ENCODE results near the gene KIRREL3. TPM values are rescaled to one million over a fixed set of nuclear protein-coding genes. Genes with fewer than 3 reads are reported as not detected.

KIRREL3 gene
- total RNA-seq, 2 experiments from 2014 or later: not detected

DNA sequence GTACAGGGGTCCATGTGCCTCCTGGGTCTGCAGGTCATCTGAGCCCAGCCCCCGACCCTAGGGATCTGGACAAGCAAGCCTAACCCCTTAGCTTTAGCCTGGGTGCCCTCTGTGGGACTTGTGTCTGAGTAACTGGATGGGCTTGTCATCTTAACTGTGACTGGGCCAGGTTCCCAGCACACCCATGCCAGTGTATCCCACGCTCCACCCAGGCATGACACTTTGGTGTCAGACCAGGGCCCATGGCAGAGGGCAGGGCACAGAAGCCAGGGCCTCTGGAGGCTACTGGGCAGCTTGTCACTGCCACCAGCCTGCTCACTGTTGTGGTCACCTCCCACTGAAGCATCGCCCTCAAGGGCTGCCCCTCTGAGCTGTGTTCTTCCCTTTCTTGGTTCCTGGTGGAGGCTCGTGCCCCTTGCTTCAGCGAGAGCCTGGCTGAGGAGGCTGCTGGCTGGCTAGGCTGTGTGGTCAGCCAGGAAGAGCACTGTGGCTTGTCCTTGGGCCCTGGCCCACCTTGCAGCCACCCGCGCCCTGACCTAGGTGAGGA is 564.3 kb downstream of the KIRREL3 start:
- H3K27ac Mint-ChIP-seq: no peak overlapping the region
- H3K27me3 Mint-ChIP-seq: peaks cover 5% of the 10 kb centered on the region
- no peak overlapping the region for H3K4me3 Mint-ChIP-seq
- ChIA-PET CTCF (no interaction called here), POLR2A (no interaction called here)
- H3K9me3 Mint-ChIP-seq: no peaks in the 10 kb centered on the region
- no peak for DNase-seq
- no peaks in the 10 kb centered on the region for H3K36me3 Mint-ChIP-seq (ENCODE audit: low read depth)
- peaks cover 4% of the 10 kb centered on the region for H3K4me1 Mint-ChIP-seq

DNA sequence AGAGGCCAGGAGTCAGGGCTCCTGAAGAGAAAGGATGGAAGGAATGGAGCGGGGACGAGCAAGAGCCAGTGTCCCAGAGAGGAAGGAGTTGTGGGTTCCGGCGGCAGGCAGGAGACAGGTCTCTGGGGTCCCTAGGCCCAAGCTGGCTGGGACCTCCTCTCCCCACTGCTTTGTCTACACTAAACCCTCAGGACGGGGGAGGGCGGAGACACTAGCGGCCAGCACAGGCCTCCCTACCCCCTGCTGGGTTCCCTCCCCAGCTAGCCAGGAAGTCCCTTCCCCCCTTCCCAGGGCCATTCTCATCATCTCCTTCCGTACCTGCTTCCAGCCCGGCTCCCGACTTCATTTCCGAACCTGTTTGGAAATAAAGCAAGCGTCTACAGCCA is 565.6 kb downstream of the KIRREL3 start:
- ChIA-PET CTCF (no interaction called here), POLR2A (no interaction called here)

GRCh38 chr11:126433989-126434949 is 566.3 kb downstream of the KIRREL3 start:
- Mint-ChIP-seq H3K36me3 (ENCODE audit: low read depth) (no peaks in the 10 kb centered on the region), H3K27me3 (no peaks in the 10 kb centered on the region), H3K4me1 (no peaks in the 10 kb centered on the region), H3K9me3 (no peaks in the 10 kb centered on the region), H3K4me3 (no peak overlapping the region), H3K27ac (no peak overlapping the region)
- POLR2A ChIA-PET: no interaction called here
- CTCF ChIA-PET: interaction anchor here (0.8 kb wide), 1 partner anchor 47 kb away, joined by 3 read pairs; no protein-coding TSS in a partner anchor
- DNase-seq: no peak

More for the DNA sequence above, 565.6 kb downstream of the KIRREL3 start:
- Mint-ChIP-seq H3K27me3 (no peaks in the 10 kb centered on the region), H3K9me3 (no peaks in the 10 kb centered on the region), H3K27ac (no peak overlapping the region), H3K4me1 (no peaks in the 10 kb centered on the region), H3K4me3 (no peak overlapping the region), H3K36me3 (ENCODE audit: low read depth) (no peaks in the 10 kb centered on the region)
- DNase-seq: no peak

DNA sequence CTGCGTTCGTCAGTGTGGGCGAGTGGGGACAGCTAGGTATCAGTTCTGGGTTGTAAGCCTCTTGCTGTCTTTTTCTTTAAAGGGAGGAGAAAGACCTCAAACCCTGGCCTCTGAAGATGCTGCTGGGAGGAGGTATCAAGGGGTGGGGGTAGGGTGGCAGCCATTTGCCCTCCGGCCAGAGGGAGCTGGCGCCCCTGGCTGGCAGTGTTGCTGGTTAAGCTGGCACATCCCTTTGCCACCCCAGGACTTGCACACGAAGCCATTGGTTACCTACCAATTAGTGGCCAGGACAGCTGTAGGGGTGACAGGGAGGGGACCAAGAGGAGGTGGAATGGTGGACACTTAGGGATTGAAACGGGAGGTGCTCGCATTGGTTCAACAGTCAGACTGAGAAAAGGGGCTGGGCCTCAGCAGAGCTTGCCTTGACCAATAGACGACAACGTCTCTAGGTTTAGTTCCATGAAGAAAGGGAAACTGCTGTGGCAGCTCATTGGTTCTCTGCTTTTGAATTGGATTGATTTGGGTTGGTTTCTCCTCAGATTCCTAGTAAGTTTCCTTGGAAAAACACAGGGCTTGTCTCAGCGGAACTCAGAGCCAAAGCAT is 567.2 kb downstream of the KIRREL3 start:
- no peaks in the 10 kb centered on the region for H3K36me3 Mint-ChIP-seq (ENCODE audit: low read depth)
- ChIA-PET CTCF (interaction anchor here (0.8 kb wide), 1 partner anchor 48 kb away, joined by 3 read pairs; no protein-coding TSS in a partner anchor), POLR2A (no interaction called here)
- H3K27ac Mint-ChIP-seq: no peak overlapping the region
- no peak overlapping the region for H3K4me3 Mint-ChIP-seq
- H3K4me1 Mint-ChIP-seq: no peaks in the 10 kb centered on the region
- H3K9me3 Mint-ChIP-seq: no peaks in the 10 kb centered on the region
- DNase-seq: no peak
- no peaks in the 10 kb centered on the region for H3K27me3 Mint-ChIP-seq

DNA sequence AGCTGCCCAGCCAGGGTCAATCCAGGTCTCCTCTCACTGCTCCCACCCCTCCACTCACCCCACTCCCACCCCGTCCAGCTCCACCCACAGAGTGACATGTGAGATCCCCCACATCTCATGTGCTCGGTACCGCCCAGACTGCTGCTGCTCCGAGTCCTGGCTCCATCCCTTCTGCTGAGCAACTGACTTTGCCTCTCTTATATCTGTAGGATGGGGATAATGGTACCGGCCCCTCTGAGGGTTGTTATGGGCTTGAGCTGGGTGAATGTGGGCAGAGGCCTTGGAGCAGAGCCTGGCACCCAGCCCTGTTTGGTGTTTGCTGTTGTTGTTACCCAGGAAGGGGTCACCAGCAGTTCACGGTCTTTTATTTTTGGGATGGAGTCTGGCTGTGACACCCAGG is 568.0 kb downstream of the KIRREL3 start:
- H3K4me3 Mint-ChIP-seq: no peak overlapping the region
- POLR2A ChIA-PET: no interaction called here
- no peak overlapping the region for H3K27ac Mint-ChIP-seq
- CTCF ChIA-PET: interaction anchor here (1.3 kb wide), 1 partner anchor 9 kb away, joined by 3 read pairs; no protein-coding TSS in a partner anchor
- no peaks in the 10 kb centered on the region for H3K4me1 Mint-ChIP-seq
- no peaks in the 10 kb centered on the region for H3K36me3 Mint-ChIP-seq (ENCODE audit: low read depth)
- no peak for DNase-seq
- H3K27me3 Mint-ChIP-seq: no peaks in the 10 kb centered on the region
- H3K9me3 Mint-ChIP-seq: no peaks in the 10 kb centered on the region

GRCh38 chr11:126432065-126432461 is 568.5 kb downstream of the KIRREL3 start:
- no peak for DNase-seq
- CTCF ChIA-PET: interaction anchor here (0.6 to 1.3 kb wide), 2 partner anchors 9 to 13 kb away, joined by 3 read pairs; no protein-coding TSS in a partner anchor
- Mint-ChIP-seq H3K27me3 (no peaks in the 10 kb centered on the region), H3K4me1 (no peaks in the 10 kb centered on the region), H3K4me3 (no peak overlapping the region), H3K9me3 (no peaks in the 10 kb centered on the region), H3K27ac (no peak overlapping the region), H3K36me3 (ENCODE audit: low read depth) (no peaks in the 10 kb centered on the region)
- POLR2A ChIA-PET: no interaction called here

- Mint-ChIP-seq H3K27me3 (no peaks in the 10 kb centered on the region), H3K27ac (no peak overlapping the region), H3K4me3 (no peak overlapping the region), H3K4me1 (no peaks in the 10 kb centered on the region), H3K36me3 (ENCODE audit: low read depth) (no peaks in the 10 kb centered on the region), H3K9me3 (no peaks in the 10 kb centered on the region)
- POLR2A ChIA-PET: no interaction called here
- DNase-seq: no peak
- CTCF ChIA-PET: interaction anchor here (0.6 to 1.3 kb wide), 2 partner anchors 10 to 12 kb away, joined by 3 read pairs; no protein-coding TSS in a partner anchor
Observed at GRCh38 chr11:126431401-126432064, 569.0 kb downstream of the KIRREL3 start.

- Mint-ChIP-seq H3K27ac (no peak overlapping the region), H3K9me3 (no peaks in the 10 kb centered on the region), H3K4me3 (no peak overlapping the region), H3K4me1 (no peaks in the 10 kb centered on the region), H3K36me3 (ENCODE audit: low read depth) (no peaks in the 10 kb centered on the region), H3K27me3 (no peaks in the 10 kb centered on the region)
- ChIA-PET CTCF (no interaction called here), POLR2A (no interaction called here)
- DNase-seq: no peak
Observed at GRCh38 chr11:126430581-126431335, 569.8 kb downstream of the KIRREL3 start.

DNA sequence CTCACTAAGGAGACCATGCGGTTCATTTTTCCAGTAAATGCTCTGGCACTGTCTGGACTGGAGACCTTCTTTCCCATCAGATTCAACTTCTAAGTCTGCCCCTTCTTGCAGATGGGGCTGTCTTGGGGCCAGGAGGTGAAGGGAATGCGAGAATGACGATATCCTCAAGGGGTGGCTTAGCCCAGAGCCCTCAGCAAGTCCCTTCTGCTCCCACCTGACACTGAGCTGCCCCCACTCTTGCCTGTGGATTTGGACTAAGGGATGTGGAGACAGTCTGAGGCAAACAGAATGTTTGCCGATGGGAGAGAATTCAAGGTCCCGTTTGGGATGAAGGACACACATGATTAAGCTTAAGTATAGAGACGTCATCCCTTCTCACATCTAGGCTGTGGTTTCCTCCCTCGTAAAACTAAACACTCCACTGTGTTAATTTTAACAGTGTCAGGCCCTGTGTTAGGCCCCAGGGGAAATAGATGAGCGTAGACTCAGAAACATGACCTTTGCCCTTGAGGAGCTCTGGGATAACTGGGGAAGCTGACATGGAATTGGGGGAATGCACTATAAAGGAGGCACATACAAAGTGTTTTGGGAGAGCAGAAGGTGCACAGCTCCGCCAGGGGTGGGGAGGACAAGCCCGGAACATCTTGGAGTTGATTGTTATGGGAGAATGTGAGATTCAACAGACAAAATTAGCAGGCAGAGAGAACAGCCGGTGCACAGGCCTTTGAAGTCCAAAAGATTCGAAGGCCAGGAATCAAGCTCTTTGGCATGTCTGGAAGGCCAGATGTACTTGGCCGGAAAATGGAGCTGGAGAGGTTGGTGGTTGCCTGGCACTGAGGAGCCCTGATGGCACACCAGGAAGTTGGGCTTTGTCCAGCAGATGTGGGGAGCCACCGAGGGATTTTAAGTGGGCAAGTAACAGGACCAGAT is 573.5 kb downstream of the KIRREL3 start:
- ChIA-PET POLR2A (no interaction called here), CTCF (no interaction called here)
- no peaks in the 10 kb centered on the region for H3K4me1 Mint-ChIP-seq
- no peak for DNase-seq
- no peak overlapping the region for H3K4me3 Mint-ChIP-seq
- no peaks in the 10 kb centered on the region for H3K36me3 Mint-ChIP-seq (ENCODE audit: low read depth)
- H3K9me3 Mint-ChIP-seq: no peaks in the 10 kb centered on the region
- no peaks in the 10 kb centered on the region for H3K27me3 Mint-ChIP-seq
- H3K27ac Mint-ChIP-seq: no peak overlapping the region

DNA sequence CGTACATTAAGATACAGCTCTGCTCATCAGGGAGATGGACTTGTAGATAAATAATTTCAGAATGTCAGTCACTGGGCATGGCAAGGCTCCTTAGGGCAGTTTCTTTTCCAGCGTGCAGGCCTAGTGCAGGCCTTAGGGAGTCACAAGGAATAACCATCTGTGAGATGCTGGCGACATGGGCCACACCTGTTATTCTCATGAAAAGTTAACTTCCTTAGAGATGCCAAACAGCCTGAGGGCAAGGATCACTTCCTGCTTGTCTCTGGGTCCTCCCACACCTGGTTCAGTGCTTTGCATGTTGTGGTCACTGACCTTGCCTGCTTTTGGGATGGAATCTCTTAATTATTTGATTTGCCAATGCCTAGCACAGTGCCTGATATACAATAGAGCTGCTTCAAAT is 574.5 kb downstream of the KIRREL3 start:
- H3K4me3 Mint-ChIP-seq: no peak overlapping the region
- CTCF ChIA-PET: no interaction called here

GRCh38 chr11:126424471-126425039 is 576.0 kb downstream of the KIRREL3 start:
- no peaks in the 10 kb centered on the region for H3K9me3 Mint-ChIP-seq
- peaks cover 6% of the 10 kb centered on the region for H3K4me1 Mint-ChIP-seq
- H3K36me3 Mint-ChIP-seq (ENCODE audit: low read depth): no peaks in the 10 kb centered on the region
- no peak for DNase-seq
- H3K27ac Mint-ChIP-seq: no peak overlapping the region
- CTCF ChIA-PET: no interaction called here
- POLR2A ChIA-PET: no interaction called here
- no peak overlapping the region for H3K4me3 Mint-ChIP-seq
- no peaks in the 10 kb centered on the region for H3K27me3 Mint-ChIP-seq

More for the DNA sequence above, 574.5 kb downstream of the KIRREL3 start:
- no peaks in the 10 kb centered on the region for H3K27me3 Mint-ChIP-seq
- H3K27ac Mint-ChIP-seq: no peak overlapping the region
- H3K36me3 Mint-ChIP-seq (ENCODE audit: low read depth): no peaks in the 10 kb centered on the region
- no peaks in the 10 kb centered on the region for H3K4me1 Mint-ChIP-seq
- no peaks in the 10 kb centered on the region for H3K9me3 Mint-ChIP-seq
- POLR2A ChIA-PET: no interaction called here
- no peak for DNase-seq

Data from activated CD4-positive, alpha-beta T cell treated with anti-CD3 and anti-CD28 coated beads, Interleukin-2, amount 10 ng/mL, durations not matched to agents 7 days and 5 days (primary cell).